Breast epithelium (tissue), 4 donors: Measurements from ENCODE around the gene SPANXD. TPM values are rescaled to one million over a fixed set of nuclear protein-coding genes. Genes with fewer than 3 reads are reported as not detected.
"Not testable (repeated sequence)": the region's sequence is repeated elsewhere in the genome, so short reads cannot be mapped to it uniquely, and the experiment has no call there.

Experiments
- DNase-seq, 2 donors: peaks; one replicate each; pipeline ENCODE4 v3.0.0-alpha.2; 2019; ENCODE audit warnings: low spot score in 2 of 2
- H3K27ac ChIP-seq, 2 donors: fragments of 200-600 bp; sonication (generic) in 1 of 2; one replicate each; pipeline ENCODE4 v1.5.1; 2016 to 2019; ENCODE audit warnings: mild to moderate bottlenecking in 1 of 2
- H3K27me3 ChIP-seq, 2 donors: fragments of 200-600 bp; sonication (generic) in 1 of 2; one replicate each; pipeline versions ENCODE4 v1.5.1 to v1.6.0; 2017 to 2019; ENCODE audit warnings: control low read depth in 1 of 2, mild to moderate bottlenecking in 1 of 2
- H3K36me3 ChIP-seq: fragments of 200-600 bp; one replicate; pipeline ENCODE4 v1.5.1; 2019
- H3K4me1 ChIP-seq, 2 donors: fragments of 200-600 bp; sonication (generic); one replicate each; pipeline ENCODE4 v1.5.1; 2016 to 2019; ENCODE audit warnings: control low read depth in 1 of 2
- H3K4me3 ChIP-seq, 3 donors: fragments of 200-600 bp; sonication (generic); 1 replicate in 2 of 3; 2 replicates in 1 of 3; pipeline ENCODE4 v1.5.1; 2016 to 2019; ENCODE audit warnings: mild to moderate bottlenecking in 3 of 3, moderate library complexity in 2 of 3
- H3K9me3 ChIP-seq, 2 donors: fragments of 200-600 bp; sonication (generic) in 1 of 2; one replicate each; pipeline ENCODE4 v1.5.1; 2016 to 2019; ENCODE audit warnings: control low read depth in 1 of 2
- CTCF ChIP-seq, 3 donors: fragments of 450-650 bp; IDR thresholded peaks; one replicate each; pipeline ENCODE4 v1.5.1; 2016 to 2017; ENCODE audit warnings: antibody characterized with exemption in 3 of 3, mild to moderate bottlenecking in 3 of 3, moderate library complexity in 3 of 3
- POLR2A ChIP-seq: fragments of 450-650 bp; IDR thresholded peaks from one replicate; pipeline ENCODE4 v1.6.1; 2016; ENCODE audit warnings: antibody characterized with exemption, mild to moderate bottlenecking, moderate library complexity
- POLR2AphosphoS5 ChIP-seq, 3 donors: sonication (generic); formaldehyde crosslinking; IDR thresholded peaks; one replicate each; pipeline ENCODE4 v1.6.1; 2017; ENCODE audit warnings: antibody characterized with exemption in 3 of 3
- intact Hi-C: fragments of 100-400 bp; cut with DNase I; formaldehyde crosslinking; loops from one replicate; pipeline ENCODE4 v1.15.1; 2023; ENCODE audit warnings: low total_unique reads
- total RNA-seq, 3 donors: library from RNA; depleted of rRNA; stranded (reverse); fragments of >200 nt; gene quantifications; one replicate each; pipeline ENCODE4 v1.1.0, GENCODE V29; 2016

SPANXD gene
- not detected for total RNA-seq

- H3K36me3 ChIP-seq, intact Hi-C loops, H3K9me3 ChIP-seq, H3K27me3 ChIP-seq, H3K27ac ChIP-seq, H3K4me3 ChIP-seq, DNase-seq, H3K4me1 ChIP-seq: not testable (repeated sequence)
Observed at GRCh38 chrX:141698639-141699038, at the start of gene SPANXD. Gene SPANXD, minus strand, starts transcription at chrX:141698739. Its CDS starts 334 bp downstream, at chrX:141698405.

- intact Hi-C loops = no loop called here
- Histone ChIP-seq H3K4me1 (no peaks in the 10 kb centered on the region), H3K27ac (no peak overlapping the region), H3K36me3 (no peaks in the 10 kb centered on the region), H3K9me3 (peaks cover 0 to 7% of the 10 kb centered on the region in 2 donors), H3K4me3 (no peak overlapping the region), H3K27me3 (peaks cover 0 to under 1% of the 10 kb centered on the region in 2 donors)
- DNase-seq = no peak
- TF ChIP-seq CTCF (IDR thresholded peaks at IDR 0.05) = no peak
- no peak for TF ChIP-seq POLR2A
- no peak for TF ChIP-seq POLR2AphosphoS5 (IDR thresholded peaks at IDR 0.05)
Observed at GRCh38 chrX:141742666-141743065, 44.1 kb upstream of the SPANXD start.

- intact Hi-C loops = no loop called here
- no peaks in the 10 kb centered on the region for H3K36me3 ChIP-seq
- no peak overlapping the region for H3K4me3 ChIP-seq
Observed at GRCh38 chrX:141736656-141737055, 38.1 kb upstream of the SPANXD start.

GRCh38 chrX:141733371-141733770, 34.8 kb upstream of the SPANXD start:
- Histone ChIP-seq H3K4me3 (no peak overlapping the region), H3K27ac (no peak overlapping the region), H3K9me3 (no peaks in the 10 kb centered on the region), H3K27me3 (peaks cover 0 to 5% of the 10 kb centered on the region in 2 donors), H3K4me1 (no peaks in the 10 kb centered on the region), H3K36me3 (no peaks in the 10 kb centered on the region)
- intact Hi-C loops = no loop called here
- DNase-seq = no peak
- TF ChIP-seq CTCF (IDR thresholded peaks at IDR 0.05) (no peak), POLR2A (no peak), POLR2AphosphoS5 (IDR thresholded peaks at IDR 0.05) (no peak)

More at GRCh38 chrX:141736656-141737055, 38.1 kb upstream of the SPANXD start:
- DNase-seq = no peak
- Histone ChIP-seq H3K27ac (no peak overlapping the region), H3K4me1 (no peaks in the 10 kb centered on the region), H3K27me3 (peaks cover 0 to 5% of the 10 kb centered on the region in 2 donors), H3K9me3 (no peaks in the 10 kb centered on the region)
- TF ChIP-seq CTCF (IDR thresholded peaks at IDR 0.05) (no peak), POLR2A (no peak), POLR2AphosphoS5 (IDR thresholded peaks at IDR 0.05) (no peak)

- no peak for DNase-seq
- no peaks in the 10 kb centered on the region for H3K4me1 ChIP-seq
- peaks cover 0 to 5% of the 10 kb centered on the region in 2 donors for H3K27me3 ChIP-seq
- no peak overlapping the region for H3K27ac ChIP-seq
- H3K4me3 ChIP-seq = no peak overlapping the region
- H3K36me3 ChIP-seq = no peaks in the 10 kb centered on the region
- intact Hi-C loops = no loop called here
- no peaks in the 10 kb centered on the region for H3K9me3 ChIP-seq
- no peak for TF ChIP-seq POLR2AphosphoS5 (IDR thresholded peaks at IDR 0.05)
- TF ChIP-seq CTCF (IDR thresholded peaks at IDR 0.05) = no peak
- no peak for TF ChIP-seq POLR2A
Observed at GRCh38 chrX:141732031-141732430, 33.5 kb upstream of the SPANXD start.

GRCh38 chrX:141724186-141724585, 25.6 kb upstream of the SPANXD start:
- TF ChIP-seq POLR2AphosphoS5 (IDR thresholded peaks at IDR 0.05) (no peak), POLR2A (no peak), CTCF (IDR thresholded peaks at IDR 0.05) (no peak)
- Histone ChIP-seq H3K4me1 (no peaks in the 10 kb centered on the region), H3K36me3 (no peaks in the 10 kb centered on the region), H3K27ac (no peak overlapping the region), H3K4me3 (no peak overlapping the region), H3K27me3 (peaks cover 0 to 5% of the 10 kb centered on the region in 2 donors), H3K9me3 (no peaks in the 10 kb centered on the region)
- intact Hi-C loops = no loop called here
- DNase-seq = no peak
